Kidney (tissue), 14 donors: Measurements from ENCODE around the gene C7. TPM values are rescaled to one million over a fixed set of nuclear protein-coding genes. Genes with fewer than 3 reads are reported as not detected.

Source experiments
- DNase-seq, 5 donors: peaks; one replicate each; pipeline ENCODE4 v3.0.0-alpha.2; 2013 to 2020
- FAIRE-seq: peaks from 2 replicates; lab custom pipeline; 2012; peaks lifted over from hg19 to GRCh38; lab: Jason Lieb, UNC
- H3K27ac ChIP-seq, 2 donors: one replicate each; pipeline ENCODE4 v1.7.0; 2013; ENCODE audit warnings: low read depth in 2 of 2, low read length in 2 of 2, inconsistent platforms in 1 of 2
- H3K27me3 ChIP-seq: one replicate; pipeline ENCODE4 v1.7.1; 2013; ENCODE audit warnings: low read length, inconsistent platforms; ENCODE audit not compliant: control insufficient read depth, insufficient read depth
- H3K36me3 ChIP-seq, 3 donors: one replicate each; pipeline versions ENCODE4 v1.7.0 to v1.7.1; 2013; ENCODE audit warnings: low read length in 3 of 3, control low read depth in 1 of 3, inconsistent platforms in 1 of 3; ENCODE audit not compliant: insufficient read depth in 3 of 3, control insufficient read depth in 2 of 3
- H3K4me1 ChIP-seq, 3 donors: one replicate each; pipeline versions ENCODE4 v1.7.0 to v1.7.1; 2013; ENCODE audit warnings: low read length in 3 of 3, inconsistent platforms in 1 of 3, low read depth in 1 of 3; ENCODE audit not compliant: control insufficient read depth in 2 of 3, insufficient read depth in 2 of 3
- H3K4me3 ChIP-seq, 3 donors: one replicate each; pipeline versions ENCODE4 v1.7.0 to v1.8.1; 2013; ENCODE audit warnings: low read length in 3 of 3, control low read depth in 1 of 3, inconsistent platforms in 1 of 3
- H3K9ac ChIP-seq, 3 donors: one replicate each; pipeline versions ENCODE4 v1.7.0 to v1.7.1; 2013; ENCODE audit warnings: low read length in 3 of 3, control low read depth in 1 of 3, inconsistent platforms in 1 of 3
- H3K9me3 ChIP-seq, 3 donors: one replicate each; pipeline versions ENCODE4 v1.7.0 to v1.7.1; 2013; ENCODE audit warnings: low read length in 3 of 3, control low read depth in 1 of 3, inconsistent platforms in 1 of 3; ENCODE audit not compliant: control insufficient read depth in 2 of 3, insufficient read depth in 1 of 3
- CTCF ChIP-seq: IDR thresholded peaks from 3 replicates; pipeline ENCODE4 v1.5.1; 2012; ENCODE audit warnings: mild to moderate bottlenecking, moderate library complexity, borderline replicate concordance; ENCODE audit not compliant: insufficient read depth; ENCODE audit errors: extremely low read depth
- intact Hi-C: fragments of 100-400 bp; cut with DNase I; formaldehyde crosslinking; loops from one replicate; pipeline ENCODE4 v1.11.1; 2022
- polyA plus RNA-seq: library from polyadenylated mRNA; stranded (reverse); fragments of 350-450 nt; fragmentation: Illumina TruSeq; extraction: RNeasy Lipid Tissue Mini Kit (QIAGEN cat#74804); gene quantifications from one replicate; pipeline ENCODE4 v1.2.3, GENCODE V29; 2014; ENCODE audit warnings: low read depth, low replicate concordance; ENCODE audit not compliant: insufficient read depth
- total RNA-seq: library from RNA; stranded (reverse); fragmentation: NEBNext Ultra II Directional; extraction: Animal tissue kit (Norgen Biotek cat#: 25700); gene quantifications from one replicate; pipeline ENCODE4 v1.2.1, GENCODE V29; 2021
- donor health status: control.
- donor health status: control.
- donor health status: control.
- donor health status: control.
- donor health status: control.
- donor health status: DM: yes; HTN: yes; CAD: no.
- donor health status: Normal renal cell carcinoma (clear cell type).

Gene C7
- total and polyA plus RNA-seq, 2 donors from 2014 or later = 158 to 849 TPM

GRCh38 chr5:40916226-40916625 is 6.9 kb downstream of the C7 start:
- intact Hi-C loops = no loop called here
- H3K4me1 ChIP-seq = no peaks in the 10 kb centered on the region
- H3K4me3 ChIP-seq = no peak overlapping the region
- H3K9me3 ChIP-seq = no peaks in the 10 kb centered on the region
- FAIRE-seq = no peak
- no peak for TF ChIP-seq CTCF
- no peak overlapping the region for H3K27ac ChIP-seq
- DNase-seq = no peak
- no peak overlapping the region for H3K9ac ChIP-seq
- H3K27me3 ChIP-seq = no peaks in the 10 kb centered on the region
- no peaks in the 10 kb centered on the region for H3K36me3 ChIP-seq

GRCh38 chr5:40928886-40929448 is 19.7 kb downstream of the C7 start:
- Histone ChIP-seq H3K36me3 (no peaks in the 10 kb centered on the region), H3K27me3 (no peaks in the 10 kb centered on the region), H3K4me3 (no peak overlapping the region), H3K27ac (no peak overlapping the region), H3K9me3 (peaks cover 0 to 19% (median under 1%) of the 10 kb centered on the region in 3 donors), H3K9ac (no peak overlapping the region), H3K4me1 (no peaks in the 10 kb centered on the region)
- no peak for TF ChIP-seq CTCF
- intact Hi-C loops = no loop called here
- FAIRE-seq (no peak), DNase-seq (no peak)

- H3K27ac ChIP-seq = no peak overlapping the region
- no peaks in the 10 kb centered on the region for H3K9me3 ChIP-seq
- no peaks in the 10 kb centered on the region for H3K4me1 ChIP-seq
- DNase-seq = no peak
- no peaks in the 10 kb centered on the region for H3K36me3 ChIP-seq
- no peak for TF ChIP-seq CTCF
- H3K27me3 ChIP-seq = no peaks in the 10 kb centered on the region
- no peak overlapping the region for H3K4me3 ChIP-seq
- H3K9ac ChIP-seq = no peak overlapping the region
- intact Hi-C loops = no loop called here
- no peak for FAIRE-seq
Observed at GRCh38 chr5:40932766-40933165, 23.5 kb downstream of the C7 start.

GRCh38 chr5:40937075-40937474 is 27.8 kb downstream of the C7 start:
- no peak for TF ChIP-seq CTCF
- no peak for FAIRE-seq
- H3K36me3 ChIP-seq = no peaks in the 10 kb centered on the region

More at GRCh38 chr5:40937075-40937474, 27.8 kb downstream of the C7 start:
- intact Hi-C loops = no loop called here
- no peak overlapping the region for H3K9ac ChIP-seq
- H3K4me3 ChIP-seq = no peak overlapping the region
- DNase-seq = no peak
- no peaks in the 10 kb centered on the region for H3K27me3 ChIP-seq
- H3K27ac ChIP-seq = no peak overlapping the region
- H3K4me1 ChIP-seq = no peaks in the 10 kb centered on the region
- no peaks in the 10 kb centered on the region for H3K9me3 ChIP-seq
